CD4-positive, alpha-beta T cell treated with Interferon alpha-2 for 1 hour (primary cell): ENCODE data around the gene CRX.
"Not testable (repeated sequence)": the region's sequence is repeated elsewhere in the genome, so short reads cannot be mapped to it uniquely, and the experiment has no call there.

Experiments used
- DNase-seq, 2 donors: peaks; one replicate each; pipeline ENCODE4 v3.0.0-alpha.2; 2020 to 2022

CRX gene

DNA sequence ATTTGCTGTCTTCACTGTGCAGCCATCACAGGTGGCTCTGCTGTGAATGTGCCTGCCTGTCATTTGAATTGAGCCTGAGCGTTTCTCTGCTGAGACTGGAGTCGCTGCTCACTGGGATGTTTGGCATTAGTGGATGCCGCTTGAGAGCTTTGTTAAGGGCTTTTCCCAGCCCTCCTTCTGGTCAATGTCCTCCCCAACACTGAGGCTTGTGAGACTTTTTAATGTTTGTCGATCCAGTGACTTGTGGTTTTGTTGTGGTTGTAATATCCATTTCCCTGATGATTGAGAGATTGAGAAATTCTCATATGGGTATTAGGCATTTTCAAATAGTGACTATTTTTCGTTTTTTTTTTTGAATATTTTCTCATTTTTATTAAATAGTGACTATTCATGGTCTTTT, 39.9 kb downstream of the CRX start:
- DNase-seq: no peak

DNA sequence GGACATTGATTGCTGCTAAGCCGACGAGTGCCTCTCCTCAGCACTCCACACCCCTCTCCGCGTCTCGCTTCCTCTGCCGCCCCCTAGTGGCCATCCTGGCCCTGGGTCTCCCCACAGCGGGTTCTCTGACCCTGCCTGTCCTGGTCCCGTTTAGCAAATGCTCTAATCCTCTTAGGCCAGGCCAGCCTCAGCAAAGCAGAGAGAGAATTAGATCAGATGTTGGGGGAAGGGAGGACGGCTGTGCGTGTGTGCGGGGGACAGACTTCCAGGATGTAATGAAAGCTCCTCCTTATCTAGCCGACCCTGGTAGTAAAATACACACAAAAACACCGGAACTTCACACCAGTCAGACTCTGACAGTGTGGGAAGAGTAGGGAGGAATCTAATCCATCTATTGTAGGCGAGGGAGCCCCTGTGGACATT, 41.8 kb downstream of the CRX start:
- DNase-seq: peak; percentile 64 to 76

DNA sequence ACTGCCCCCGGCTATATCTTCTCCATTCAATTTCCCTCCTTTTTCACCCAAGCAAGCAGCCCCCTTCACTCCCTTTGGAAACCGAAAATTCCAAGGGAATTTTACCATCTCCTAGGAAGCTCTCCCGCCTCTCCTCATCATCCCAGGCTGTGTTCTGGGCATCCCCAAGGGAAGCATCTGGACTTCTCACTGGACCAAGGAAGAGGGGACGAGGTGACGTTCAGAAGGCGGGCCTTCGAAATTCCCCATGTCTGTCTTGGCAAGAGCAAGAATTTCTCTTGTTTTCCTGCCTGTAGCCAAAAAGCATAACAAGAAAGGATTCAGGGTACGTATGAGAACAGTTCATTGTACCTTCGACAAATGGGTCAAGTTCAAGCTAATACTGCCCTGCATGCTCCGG, 43.4 kb downstream of the CRX start:
- no peak for DNase-seq

GRCh38 chr19:47878906-47879305, 57.2 kb downstream of the CRX start:
- no peak for DNase-seq

GRCh38 chr19:47879385-47879784, 57.6 kb downstream of the CRX start:
- not testable (repeated sequence) for DNase-seq

DNA sequence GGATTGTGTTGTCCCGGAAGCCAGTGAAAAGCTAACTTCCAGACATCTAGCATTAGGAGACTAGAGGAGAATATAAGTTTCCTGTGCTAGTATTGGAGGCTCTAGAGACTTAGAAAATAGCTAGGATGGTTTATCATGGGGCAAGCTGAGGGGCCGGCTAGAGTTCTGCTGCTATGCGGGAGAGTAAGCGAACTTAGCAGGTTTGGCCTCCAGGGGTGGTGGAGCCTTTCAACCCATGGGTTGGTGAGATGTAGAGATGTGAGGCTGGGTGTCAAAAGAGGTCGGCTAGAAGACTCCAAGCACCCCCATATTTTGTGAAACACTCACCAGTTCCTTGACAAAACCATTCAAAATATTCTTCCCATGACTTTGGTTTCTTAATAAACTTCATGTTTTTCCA, 60.0 kb downstream of the CRX start:
- DNase-seq: no peak

GRCh38 chr19:47882890-47883289, 61.2 kb downstream of the CRX start:
- DNase-seq: no peak

DNA sequence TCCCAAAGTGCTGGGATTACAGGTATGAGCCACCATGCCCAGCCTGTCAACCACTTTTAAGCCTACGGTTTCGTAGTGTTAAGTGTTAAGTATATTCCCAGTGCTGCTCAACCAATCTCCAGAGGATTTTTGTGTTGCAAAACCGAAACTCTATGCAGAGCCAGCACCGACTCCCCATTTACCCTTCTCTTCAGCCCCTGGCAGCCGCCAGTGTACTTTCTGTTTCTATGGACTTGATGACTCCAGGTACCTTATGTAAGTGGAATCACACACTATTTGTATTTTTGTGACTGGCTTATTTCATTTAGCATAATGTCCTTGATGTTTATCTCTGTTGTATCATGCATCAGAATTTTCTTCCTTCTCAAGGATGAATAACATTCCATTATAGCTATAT, 63.3 kb downstream of the CRX start:
- DNase-seq: no peak

DNA sequence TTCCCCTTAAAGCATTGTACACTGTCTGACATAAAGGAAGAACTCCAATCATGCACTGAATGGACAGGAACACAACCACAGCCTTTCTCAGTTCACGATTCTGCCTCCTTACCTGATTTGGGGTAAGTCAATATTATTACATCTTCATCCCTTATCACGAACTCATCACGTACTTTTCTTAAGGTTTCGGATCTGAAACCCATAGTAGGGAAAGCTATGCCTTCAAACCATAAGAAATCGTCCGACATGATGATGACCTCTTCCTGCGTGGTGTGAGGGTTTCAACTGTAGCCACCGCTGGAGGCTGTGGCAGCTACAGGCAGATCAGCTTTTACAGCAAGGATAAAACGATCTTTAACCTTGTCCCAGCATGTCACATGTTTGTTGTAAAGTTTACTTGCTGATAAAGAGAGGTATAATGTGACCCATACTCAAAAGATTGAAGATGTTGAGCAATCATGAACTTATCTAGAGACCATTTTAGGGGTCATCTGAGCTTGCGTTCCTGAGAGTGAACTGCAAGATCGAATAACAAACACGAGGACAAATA, 64.3 kb downstream of the CRX start, which contains the start of gene SULT2A1:
Gene SULT2A1, minus strand, starts transcription at position 306 of the 550 bp plus-strand sequence. Its CDS starts 58 bp downstream, at position 248.
- no peak for DNase-seq

DNA sequence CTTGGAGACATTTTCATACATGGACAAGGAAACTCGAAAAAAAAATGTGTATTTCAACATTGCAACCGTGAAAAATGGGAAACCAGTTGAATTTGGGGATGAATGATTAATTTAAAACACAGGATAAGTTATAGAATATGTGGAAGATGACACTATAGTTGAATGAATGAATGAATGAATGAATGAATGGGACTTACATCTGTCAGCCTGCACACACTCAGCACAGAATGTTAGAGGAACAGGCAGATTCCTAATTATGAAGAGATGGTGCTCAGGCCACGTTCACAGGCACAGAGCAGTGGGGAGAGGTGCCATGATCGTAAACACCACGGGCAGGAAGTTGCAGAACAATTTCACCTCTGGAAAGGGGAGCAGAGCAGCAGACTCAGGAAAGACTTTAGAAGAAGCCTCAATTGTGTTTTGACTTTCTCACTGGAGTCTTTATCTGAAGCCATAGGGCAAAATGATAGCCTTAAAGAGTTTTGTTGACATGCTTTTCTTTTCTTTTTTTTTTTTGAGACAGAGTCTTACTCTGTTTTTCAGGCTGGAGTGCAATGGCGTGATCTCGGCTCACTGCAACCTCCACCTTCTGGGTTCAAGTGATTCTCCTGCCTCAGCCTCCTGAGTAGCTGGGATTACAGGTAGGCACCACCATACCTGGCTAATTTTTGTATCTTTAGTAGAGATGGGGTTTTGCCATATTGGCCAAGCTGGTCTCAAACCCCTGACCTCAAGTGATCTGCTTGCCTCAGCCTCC, 69.3 kb downstream of the CRX start:
- no peak for DNase-seq

- no peak for DNase-seq
These were observed 69.8 kb downstream of the CRX start for GRCh38 chr19:47891622-47891922.

GRCh38 chr19:47891923-47892666, 70.4 kb downstream of the CRX start:
- DNase-seq: no peak
